Frontal cortex (tissue), 4 donors: ENCODE results near the gene HIC2. TPM values are rescaled to one million over a fixed set of nuclear protein-coding genes. Genes with fewer than 3 reads are reported as not detected.
"Not testable (repeated sequence)": the region's sequence is repeated elsewhere in the genome, so short reads cannot be mapped to it uniquely, and the experiment has no call there.

Experiments used
- DNase-seq, 2 donors: peaks; one replicate each; pipeline ENCODE4 v3.0.0; 2012; ENCODE audit warnings: low spot score in 2 of 2
- FAIRE-seq: peaks from 2 replicates; lab custom pipeline; 2012; peaks lifted over from hg19 to GRCh38; lab: Jason Lieb, UNC
- total RNA-seq: library from RNA; depleted of rRNA; stranded (reverse); fragments of >200 nt; gene quantifications from one replicate; pipeline ENCODE4 v1.2.3, GENCODE V29; 2014
- donor health status: control.
- donor health status: control.
- donor health status: control.

The HIC2 gene
- total RNA-seq, 1 donor from 2014 or later, result 6.1 TPM

GRCh38 chr22:21448627-21449416 lies 31.7 kb downstream of the HIC2 start:
- FAIRE-seq, result no peak
- DNase-seq, result no peak

DNA sequence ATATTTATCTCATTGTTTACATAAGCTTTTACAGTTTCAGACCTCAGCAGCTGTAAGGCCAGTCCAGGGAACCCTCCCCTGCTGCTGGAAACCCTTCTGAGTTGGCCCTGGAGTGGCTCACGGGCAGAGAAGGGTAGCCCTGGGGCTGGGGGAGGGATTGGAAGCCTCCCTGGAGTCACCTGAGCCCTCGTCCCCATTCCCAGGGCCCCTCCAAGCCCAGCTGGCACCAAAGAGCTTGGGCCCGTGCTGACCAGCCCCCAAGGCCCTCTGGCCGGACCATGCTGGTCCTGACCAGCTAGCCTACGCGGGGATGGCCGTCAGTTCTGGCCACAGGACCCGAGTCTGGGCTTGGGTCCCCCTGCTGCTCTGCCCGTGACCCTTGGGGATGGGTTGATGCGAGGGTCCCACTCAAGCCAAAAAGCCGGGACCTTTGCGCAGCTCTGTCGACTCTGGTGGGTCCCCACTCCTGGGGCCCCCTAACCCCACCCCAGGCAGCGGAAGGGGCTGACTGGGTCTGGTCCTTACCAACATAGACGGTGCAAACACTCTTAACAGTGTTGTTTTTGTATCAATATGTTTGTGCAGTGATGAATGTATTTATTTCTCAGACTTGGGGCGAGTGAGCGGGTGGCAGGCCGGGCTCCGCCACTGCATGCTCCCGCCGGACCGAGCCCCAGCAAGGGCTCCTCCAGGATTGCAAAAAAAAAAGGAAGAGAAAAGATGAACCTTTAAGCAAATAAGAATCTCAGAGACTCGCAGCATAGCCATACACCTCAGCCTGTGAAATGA lies 32.6 kb downstream of the HIC2 start:
- no peak for FAIRE-seq
- no peak for DNase-seq

GRCh38 chr22:21450320-21450831 lies 33.2 kb downstream of the HIC2 start:
- DNase-seq, result no peak

GRCh38 chr22:21450858-21451353 lies 33.7 kb downstream of the HIC2 start:
- FAIRE-seq (no peak), DNase-seq (no peak)

More at GRCh38 chr22:21450320-21450831, 33.2 kb downstream of the HIC2 start:
- no peak for FAIRE-seq

DNA sequence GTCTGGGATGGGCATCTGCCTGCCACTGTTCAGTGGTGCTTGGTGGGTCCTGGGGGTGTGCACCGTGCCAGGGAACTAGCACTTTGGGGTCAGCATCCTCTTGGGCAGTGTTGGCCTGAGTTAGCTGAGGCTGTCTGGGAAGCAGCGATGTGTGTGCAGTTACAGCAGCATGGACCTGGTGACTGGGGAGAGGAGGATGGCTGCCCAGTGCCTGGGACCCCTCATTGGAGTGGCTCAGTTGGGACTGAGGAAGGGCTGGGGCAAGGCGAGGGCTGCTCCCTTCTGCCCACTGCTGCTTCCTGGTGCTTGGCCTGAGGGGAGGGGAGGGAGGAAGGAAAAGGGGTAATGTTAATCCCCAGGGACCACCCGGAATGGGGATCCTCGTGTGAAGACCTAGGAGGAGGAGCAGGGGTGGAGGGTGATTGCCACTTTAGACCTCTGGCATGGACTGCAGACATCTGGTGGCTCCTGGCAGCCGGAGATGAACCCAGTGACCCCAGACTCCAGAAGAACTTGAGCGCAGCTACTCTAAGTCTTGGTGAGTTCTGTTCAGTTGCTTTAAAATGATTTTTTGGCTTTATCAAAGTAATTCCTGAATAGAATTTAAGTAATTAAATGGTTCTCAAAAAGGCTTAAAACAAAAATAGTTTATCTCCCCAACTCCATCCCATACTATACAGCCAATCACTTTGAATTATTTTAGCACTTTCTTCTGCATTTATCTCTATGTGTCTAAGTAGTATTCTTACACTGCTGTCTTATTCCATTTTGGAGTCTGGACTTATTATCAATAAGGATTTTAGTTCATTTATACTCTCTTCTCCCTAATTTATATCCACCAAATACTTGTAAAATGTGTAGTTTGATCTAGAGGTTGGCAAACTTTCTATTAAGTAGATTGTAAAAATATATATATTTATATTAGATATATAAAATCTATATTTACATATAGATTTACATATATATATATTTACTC lies 34.7 kb downstream of the HIC2 start:
- FAIRE-seq (no peak), DNase-seq (no peak)

DNA sequence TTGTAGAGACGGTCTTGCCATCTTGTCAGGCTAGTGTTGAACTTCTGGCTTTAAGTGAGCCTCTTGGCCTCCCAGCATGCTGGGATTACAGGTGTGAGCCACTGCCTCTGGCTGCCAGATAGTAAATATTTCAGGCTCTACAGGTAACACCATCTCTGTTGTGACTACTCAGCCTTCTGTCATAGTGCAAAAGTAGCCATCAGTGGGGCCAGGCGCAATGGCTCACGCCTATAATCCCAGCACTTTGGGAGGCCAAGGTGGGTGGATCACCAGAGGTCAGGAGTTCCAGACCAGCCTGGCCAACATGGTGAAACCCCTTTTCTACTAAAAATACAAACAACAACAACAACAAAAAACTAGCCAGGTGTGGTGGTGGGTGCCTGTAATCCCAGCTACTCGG lies 35.5 kb downstream of the HIC2 start:
- DNase-seq, FAIRE-seq: not testable (repeated sequence)

DNA sequence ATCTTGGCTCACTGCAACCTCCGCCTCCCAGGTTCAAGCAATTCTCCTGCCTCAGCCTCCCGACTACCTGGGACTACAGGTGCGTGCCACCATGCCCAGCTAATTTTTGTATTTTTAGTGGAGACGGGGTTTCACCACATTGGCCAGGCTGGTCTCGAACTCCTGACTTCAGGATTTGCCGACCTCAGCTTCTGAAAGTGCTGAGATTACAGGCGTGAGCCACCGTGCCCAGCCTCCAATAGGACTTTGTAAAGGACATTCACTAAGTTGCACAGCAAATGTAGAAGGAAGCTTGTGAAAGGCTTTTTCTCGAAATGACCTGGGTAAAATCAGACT lies 37.8 kb downstream of the HIC2 start:
- FAIRE-seq, DNase-seq: not testable (repeated sequence)

GRCh38 chr22:21455334-21456089 lies 38.3 kb downstream of the HIC2 start:
- FAIRE-seq (no peak), DNase-seq (no peak)

GRCh38 chr22:21457023-21457787 lies 40.0 kb downstream of the HIC2 start:
- FAIRE-seq (no peak), DNase-seq (no peak)

DNA sequence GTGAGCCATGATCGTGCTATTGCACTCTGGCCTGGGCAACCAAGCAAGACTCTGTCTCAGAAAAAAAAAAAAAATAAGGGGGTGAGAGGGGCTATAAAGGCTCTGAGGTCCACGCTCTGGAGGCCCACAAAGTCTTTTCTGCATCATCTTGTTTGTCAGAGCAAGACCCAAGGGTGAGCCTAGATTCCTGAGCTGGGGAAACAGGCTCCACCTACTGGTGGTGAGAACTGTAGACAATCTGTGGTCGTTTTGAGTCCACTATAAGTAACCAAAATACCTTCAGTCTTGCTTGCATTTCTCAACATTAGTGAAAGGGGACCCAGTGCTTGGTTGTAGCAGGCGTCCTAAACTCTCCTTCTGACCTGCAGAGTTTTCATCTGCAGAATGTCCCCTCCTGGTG lies 45.5 kb downstream of the HIC2 start:
- not testable (repeated sequence) for DNase-seq, FAIRE-seq

- not testable (repeated sequence) for FAIRE-seq, DNase-seq
These were observed 50.4 kb downstream of the HIC2 start, which contains the start of gene TMEM191C for GRCh38 chr22:21467337-21468193. TMEM191C (plus strand) TSS chr22:21467387; CDS start chr22:21467460, 73 bp downstream.

- DNase-seq, FAIRE-seq: not testable (repeated sequence)
These were observed 51.3 kb downstream of the HIC2 start for GRCh38 chr22:21468194-21469096.

- FAIRE-seq, DNase-seq: not testable (repeated sequence)
These were observed 52.2 kb downstream of the HIC2 start for GRCh38 chr22:21469097-21469994.

DNA sequence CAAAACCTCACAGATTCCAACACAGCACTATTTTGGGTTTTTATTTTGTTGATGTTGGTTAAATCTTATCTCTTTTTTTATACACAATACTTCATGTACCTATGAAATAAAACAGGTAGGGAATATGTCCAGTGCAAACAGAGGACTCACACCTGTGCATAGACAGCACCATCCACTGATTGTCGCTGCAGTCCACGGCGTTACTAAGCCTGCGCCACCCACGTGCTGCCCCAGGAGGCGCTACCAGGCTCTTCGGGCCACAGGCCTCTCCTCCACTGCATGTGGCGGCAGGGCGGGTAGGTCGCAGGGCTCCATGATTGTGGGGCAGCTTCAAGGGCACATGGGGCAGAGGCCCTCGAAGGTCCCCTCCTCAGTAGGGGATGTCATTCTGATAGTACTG lies 55.8 kb downstream of the HIC2 start:
- not testable (repeated sequence) for FAIRE-seq, DNase-seq

GRCh38 chr22:21473664-21474063 lies 56.5 kb downstream of the HIC2 start:
- not testable (repeated sequence) for DNase-seq, FAIRE-seq
